CD4-positive, alpha-beta T cell treated with Interleukin-21 for 1 hour (primary cell): ENCODE data around the gene PRDM16.

Experiments used
- DNase-seq: peaks from one replicate; pipeline ENCODE4 v3.0.0-alpha.2; 2020

PRDM16 gene

DNA sequence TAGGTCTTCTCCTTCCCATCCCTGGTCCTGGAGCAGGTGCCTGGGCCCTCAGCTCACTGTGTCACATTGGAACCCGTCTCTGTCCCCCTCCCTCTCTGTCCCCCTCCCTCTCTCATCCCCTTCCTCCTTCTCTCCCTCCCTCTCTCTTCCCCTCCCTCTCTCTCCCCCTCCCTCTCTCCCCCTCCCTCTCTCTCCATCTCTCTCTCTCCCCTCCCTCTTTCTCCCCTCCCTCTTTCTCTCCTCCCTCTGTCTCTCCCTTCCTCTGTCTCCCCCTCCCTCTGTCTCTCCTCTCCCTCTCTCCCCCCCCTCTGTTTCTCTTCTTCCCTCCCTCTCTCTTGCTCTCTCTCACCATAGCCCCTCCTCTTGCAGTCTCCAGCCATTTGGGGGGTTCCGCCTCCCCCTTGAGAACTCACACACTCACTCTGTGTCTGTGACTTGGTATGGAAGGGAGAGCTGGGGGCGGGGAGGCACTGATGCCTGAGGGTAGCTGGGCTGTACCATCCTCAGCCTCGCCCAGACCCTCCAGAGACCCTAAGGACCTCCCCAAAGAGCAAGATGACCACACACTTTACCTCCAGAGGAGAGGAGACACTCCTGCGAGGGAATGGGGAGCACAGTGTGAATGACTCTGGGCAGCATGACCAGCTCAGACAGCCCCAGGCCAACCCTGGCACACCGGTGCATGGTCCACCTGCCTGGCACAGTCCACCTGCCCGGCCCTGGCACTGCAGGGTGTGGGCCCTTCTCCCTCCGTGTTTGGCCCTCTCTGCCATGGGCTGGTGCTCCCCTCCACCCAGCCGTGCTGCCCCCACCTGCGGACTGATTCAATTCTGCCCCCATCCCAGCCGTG is 282.7 kb downstream of the PRDM16 start:
- DNase-seq: no peak

DNA sequence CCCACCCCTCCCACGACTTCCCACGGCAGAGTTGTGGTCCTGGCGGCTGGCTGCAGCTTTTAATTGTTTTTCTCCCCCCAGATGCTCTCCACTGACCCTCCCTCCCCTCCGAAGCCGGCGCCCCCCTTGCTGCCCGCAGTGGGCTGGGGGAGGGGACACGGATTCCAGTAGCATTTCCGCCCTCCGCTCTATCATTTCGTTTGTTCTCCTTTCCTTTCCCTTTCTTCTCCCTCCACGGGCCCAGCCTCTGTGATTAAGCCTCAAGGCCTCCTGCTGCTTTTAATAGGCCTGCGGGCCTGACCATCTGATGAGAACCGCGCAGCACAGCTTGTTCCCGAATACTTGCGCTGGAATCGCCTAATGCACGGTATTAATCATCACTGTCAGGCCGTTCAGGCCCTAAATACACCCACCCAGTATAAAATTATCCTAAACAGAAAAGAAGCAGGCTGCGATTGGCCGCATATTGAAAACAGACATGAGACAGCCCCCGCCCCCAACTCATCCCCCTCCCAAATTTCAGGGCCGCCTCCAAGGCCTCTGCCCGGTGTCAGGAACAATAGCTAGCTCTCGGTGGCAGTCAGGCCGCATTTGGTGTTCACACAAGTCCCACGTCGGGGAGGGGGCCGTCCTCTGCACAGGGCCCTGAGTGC is 283.4 kb downstream of the PRDM16 start:
- no peak for DNase-seq

DNA sequence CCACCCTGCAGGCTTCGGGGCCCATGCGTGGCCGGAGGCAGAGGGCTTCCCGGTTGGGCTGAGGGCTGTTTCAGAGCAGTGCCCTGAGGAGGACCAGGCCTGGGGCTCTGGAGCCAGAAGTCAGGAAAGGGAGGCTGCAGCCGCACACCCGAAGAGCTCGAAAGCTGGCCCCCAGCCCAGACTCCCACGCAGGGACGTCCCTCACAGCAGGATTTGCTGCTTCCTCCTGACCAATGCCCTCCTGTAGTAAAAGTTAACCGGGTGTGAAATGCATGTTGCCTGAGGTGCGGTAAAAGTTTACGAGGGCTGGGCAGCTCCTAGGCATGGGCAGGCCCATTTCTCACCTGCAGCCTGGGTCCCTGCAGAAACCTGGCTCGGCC is 283.9 kb downstream of the PRDM16 start:
- no peak for DNase-seq

DNA sequence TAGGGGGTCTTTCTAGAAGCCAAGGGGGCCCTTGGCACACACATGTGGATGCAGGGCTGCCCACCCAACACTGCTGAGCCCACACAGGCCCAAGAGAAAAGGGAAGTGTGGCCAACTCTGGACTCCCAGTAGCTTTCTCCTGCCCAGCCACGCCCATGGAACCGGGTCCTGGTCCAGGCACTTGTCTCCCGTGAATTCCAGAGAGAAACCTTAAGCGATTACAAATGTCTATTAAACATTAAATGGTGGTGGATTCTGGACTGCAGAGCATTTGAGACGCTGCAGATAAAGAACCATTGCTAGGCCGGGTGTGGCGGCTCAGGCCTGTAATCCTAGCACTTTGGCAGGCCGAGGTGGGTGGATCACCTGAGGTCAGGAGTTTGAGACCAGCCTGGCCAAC is 284.9 kb downstream of the PRDM16 start:
- no peak for DNase-seq

DNA sequence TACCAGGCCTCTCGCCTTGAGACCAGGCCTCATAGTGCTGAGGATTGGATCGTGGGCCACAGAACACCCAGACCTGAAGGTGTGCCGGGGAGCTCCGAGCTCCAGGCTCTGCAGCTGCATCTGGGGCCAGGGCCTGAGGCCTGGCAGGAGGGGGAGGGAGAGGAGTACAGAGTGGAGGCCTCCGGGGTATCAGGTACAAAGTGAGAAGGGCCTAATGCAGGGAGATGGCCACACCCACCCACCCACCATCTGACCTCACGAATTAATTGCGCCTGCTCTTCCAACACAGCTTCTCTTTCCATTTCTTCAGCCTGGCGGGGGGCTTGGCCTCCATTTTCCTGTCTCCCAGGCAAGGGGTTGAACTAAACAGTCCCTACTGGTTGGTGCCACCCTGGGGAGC is 286.1 kb downstream of the PRDM16 start:
- no peak for DNase-seq

DNA sequence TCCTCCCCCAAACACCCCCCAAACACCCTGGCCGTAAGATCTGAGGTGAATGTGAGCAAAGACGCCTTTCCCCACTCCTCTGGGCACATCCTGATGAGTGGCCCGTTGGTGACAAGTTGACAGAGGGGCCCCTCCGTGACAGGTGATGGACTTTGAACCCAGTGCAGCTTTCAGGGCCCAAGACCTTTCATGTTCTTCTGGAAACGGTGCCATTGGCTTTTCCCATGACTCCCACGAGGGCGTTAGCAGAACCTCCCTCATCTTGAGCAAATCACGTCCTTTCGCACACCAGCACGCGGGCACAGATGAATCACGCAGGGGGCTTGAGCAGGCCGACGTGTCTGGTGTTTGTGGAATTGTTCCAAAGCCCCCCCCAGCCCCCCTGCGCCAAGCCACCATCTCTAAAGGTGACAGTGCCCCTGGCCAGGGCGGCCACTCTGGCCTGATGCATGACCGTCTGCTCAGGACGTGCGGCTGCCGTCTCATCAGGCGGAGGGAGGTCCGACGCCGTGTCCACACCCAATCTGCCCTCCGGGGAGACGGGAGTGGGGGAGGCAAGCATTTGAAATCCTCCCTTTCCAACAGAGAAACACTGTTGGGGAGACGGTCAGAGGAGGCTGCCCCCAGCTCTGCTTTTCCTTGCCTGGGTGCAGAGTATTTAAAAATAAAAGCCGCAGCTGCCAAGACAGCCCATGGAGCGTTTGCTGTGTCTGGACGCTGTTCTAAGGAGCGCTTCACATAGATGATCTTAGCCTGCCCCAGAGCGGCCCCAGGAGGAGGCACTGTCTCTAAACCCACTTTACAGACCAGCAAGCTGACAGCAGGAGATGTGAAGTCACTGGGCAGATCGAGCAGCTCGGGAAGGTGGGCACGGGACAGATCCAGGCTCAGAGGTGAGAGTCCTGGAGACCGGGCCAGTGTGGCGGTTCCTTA is 287.2 kb downstream of the PRDM16 start:
- no peak for DNase-seq

DNA sequence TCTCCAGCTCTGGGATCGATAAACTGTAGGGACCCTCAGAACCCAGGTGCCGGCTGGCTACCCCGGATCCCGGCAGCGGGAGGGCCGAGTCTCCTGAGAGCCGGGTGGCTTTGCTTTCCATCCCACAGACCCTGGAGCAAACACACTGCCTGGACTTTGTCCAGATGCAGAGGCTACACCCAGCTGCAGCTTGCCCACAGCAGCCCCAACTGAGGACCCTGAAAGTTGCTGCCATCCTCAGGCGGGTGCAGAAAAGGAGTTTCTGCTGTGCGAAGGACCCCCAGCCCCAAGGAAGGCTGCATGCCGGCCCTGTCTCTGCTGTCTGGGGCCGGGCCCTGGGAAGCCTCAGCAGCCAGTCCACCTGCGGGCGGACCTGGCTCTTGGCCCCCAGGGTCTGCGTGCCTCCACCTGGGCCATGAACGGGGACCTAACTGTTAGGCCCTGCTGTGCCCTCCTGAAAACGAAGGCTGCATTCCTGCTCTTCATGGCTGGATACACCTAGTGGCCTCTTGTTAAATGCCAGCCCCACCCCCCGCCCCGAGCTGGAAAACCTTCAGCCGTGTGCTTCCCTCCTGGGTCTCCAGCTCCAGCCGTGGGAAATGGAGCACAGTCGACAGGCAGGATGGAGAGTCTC is 287.9 kb downstream of the PRDM16 start:
- no peak for DNase-seq

DNA sequence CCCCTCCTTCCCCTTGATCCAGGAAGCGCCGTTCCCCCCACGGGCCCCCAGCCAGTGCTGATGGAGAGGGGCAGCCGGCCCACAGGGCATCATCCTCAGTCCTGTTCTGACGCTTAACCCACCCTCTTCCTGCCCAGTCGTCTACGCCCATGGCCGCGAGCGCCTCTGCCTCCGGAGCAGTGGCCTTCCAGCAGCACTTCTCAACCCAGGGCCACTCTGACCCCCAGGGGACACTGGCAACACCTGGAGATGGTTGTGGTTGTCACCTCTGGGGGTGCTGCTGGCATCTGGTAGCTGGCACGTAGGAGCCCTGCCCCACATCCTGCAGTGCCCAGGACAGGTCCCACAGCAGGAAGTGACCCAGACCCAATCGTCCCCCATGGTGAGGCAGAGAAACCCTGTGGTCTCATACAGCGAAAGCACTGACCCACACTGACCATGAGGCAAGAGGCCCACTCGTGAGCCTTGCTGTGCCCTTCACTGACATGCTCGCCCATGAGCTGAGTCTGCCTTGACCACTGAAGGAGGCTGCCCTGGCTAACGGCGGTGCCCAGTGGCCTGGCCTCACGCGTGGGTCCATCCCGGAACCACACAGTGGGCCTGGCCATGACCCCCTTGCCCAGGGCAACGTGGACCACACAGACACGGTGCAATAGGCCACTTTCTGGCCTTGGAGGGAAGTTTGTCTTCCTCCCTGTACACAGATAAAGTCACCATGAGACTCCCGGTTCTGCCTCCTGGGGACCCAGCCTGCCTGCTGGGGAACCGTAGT is 288.7 kb downstream of the PRDM16 start:
- DNase-seq: no peak

DNA sequence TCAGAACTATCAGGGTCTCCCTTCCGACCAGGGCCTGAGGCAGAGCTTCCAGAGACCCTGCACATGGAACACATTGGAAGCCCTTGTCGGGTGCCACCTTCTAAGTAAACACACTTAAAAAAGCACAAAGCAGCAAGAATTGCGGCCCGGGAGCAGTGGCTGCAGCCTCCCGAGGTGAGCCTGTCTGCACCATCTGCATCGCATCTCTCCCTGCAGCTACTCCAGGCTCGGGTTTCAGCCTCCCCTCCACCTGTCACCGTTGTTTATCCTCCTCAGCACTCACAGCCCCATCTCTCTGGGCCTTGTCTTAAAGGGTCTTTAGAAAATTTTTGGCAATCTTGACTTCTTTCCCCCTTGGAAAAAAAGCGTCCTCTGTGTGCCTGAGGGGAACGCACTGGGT is 290.3 kb downstream of the PRDM16 start:
- DNase-seq: no peak

DNA sequence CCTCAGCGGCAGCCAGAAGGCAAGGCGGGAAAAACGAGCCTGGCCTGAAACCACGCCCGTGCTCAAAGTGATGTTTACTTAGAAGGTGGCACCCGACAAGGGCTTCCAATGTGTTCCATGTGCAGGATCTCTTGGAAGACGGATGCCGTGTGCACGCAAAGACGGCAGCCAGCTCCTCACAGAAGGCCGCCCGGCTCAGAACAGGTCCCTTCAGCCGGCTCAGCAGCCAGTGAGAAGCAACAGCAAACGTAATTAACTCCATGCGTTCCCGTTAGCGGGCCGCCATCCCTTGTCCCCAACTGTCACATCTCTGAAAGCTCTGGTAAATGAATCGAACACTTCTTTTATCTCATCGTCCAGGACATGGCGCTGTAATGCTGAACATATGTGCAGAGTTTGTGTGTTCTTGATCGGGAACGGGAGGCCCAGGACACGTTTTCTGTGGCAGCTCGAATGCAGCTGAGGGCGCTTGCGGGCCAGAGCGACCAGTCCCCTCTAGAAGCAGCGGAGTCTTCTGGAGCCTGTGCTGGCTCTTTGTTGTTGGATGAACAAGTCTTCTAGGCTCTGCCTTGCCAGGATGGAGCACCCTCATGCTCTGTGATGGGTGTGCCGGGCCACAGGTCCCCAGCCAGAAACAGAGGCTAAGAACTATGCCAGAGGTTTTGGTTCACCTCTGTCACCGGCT is 290.9 kb downstream of the PRDM16 start:
- DNase-seq: no peak

DNA sequence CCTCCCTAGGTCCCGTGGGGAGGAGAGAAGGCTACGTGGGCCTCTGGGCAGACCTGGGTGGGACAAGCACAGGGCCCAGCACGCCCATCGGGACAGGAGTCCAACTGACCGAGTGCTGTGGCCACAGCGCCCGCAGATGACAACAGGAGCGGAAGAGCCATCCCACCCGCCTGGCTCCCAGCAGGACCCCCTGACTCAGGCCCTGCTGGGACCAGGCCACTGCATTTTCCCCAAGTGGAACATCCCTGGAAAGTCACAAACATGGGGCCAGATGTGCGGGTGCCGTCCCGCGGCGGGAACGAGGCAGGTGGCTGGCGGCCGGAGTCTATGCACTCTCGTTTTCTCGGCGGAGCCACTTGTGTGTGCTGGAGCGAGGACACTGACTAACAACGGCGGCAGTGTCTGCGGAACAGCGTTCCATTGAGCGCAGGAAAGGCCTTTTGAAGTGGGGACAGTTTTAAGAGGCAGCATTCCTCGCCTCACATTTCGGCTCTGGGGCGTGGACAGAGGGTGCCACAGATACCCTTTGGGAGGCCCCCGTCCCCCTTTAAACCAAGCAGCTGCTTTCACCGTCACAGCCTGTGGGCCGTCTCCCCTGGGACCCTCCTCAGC is 291.7 kb downstream of the PRDM16 start:
- DNase-seq: no peak

DNA sequence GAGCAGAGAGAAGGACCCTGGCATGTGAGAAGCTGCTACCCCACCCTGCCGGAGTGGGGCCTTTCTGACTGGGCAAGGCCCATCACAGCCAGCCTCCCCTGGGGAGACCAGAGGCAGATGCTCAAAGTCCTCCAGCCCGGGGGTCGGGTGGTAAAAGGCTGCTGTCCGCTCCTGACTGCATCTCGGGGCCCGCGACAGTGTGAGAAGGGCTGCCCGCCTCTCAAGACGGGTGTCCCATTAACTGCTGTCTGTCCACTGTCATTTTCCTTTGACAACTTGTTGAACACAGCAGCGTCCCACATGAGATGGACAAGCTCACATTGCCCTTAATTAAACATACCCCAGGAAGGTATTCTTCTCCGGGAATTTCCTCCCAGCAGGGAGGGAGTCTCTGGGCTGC is 294.0 kb downstream of the PRDM16 start:
- DNase-seq: no peak

DNA sequence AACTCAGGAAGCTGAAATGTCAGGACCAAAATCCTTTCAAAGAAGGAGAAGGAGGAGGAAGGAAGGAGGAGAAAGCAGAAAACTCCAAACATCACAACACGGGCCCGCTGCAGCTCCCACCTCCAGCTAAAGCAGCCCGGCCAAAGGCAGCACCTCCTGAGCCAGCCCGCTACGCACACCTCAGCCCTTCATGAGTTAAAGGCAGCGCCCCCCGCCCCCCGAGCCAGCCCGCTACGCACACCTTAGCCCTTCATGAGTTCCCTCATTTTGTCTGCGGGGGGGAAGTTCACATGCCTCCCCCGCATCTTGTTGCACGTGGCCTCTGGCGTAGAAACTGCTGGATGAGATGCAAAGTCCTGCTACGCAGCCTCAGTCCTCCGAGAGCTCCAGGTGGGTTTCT is 294.8 kb downstream of the PRDM16 start:
- no peak for DNase-seq

DNA sequence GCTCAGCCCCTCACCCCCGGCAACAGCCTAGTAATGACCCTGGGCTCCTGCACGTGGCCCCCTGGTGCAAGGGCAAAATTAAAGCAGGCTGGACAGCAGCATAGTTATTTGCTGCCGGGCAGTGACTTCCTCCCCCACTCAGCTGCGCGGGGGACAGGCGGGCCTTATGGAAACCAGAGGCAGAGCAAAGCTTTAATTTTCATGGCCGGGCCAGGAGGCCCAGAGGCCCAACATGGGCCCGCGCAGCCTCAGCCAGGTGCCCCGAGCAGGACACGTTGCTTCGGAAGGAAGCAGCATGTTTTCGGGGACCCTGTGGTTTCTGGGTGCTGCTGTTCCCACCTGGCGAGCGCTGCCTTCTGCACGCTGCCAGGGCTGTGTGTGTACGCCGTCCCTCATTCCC is 295.5 kb downstream of the PRDM16 start:
- DNase-seq: no peak

DNA sequence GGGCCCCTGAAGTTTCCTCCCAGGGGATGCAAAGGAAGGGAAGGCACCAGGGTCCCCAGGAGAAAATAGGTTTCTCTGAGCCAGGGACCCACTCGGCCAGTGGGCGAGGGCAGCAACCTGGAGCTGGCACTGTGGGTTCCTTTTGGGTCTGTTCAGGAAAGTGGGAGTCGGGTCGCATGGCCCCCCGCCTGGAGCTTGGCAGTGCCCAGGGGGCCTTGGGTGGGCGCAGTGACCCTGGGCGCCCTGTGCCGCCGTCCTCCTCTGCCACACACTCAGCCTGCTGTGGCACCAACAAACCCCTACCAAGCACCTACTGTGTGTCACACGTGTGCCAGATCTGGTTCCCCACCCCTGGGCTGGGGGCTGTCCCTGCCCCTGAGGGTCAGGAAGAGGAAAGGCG is 296.0 kb downstream of the PRDM16 start:
- no peak for DNase-seq

DNA sequence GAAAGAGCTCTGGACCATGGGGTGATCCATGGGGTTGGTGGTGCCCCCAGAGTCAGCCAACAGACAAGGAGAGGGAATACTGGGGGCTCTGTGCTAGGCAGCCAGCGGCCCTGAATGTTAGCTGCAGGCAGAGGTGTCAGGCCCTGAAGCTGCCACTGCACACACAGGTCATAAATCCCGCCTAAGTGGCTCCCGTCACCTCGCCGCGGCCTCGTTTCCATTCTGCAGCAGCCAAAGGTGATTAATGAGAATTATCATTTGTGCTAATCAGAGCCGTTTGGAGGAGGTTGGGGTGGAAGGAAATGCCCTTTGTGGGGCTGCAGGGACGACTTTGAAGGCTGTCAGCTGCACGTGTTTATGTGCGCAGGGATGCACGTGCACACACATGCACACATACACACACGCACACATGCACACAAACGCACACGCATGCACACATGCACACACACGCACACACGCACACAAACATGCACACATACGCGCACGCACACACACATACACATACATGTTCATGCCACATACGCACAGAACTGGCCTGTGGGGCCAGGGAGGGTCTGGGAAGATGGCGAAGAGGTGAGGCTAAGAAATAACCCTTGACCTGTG is 296.6 kb downstream of the PRDM16 start:
- DNase-seq: no peak

DNA sequence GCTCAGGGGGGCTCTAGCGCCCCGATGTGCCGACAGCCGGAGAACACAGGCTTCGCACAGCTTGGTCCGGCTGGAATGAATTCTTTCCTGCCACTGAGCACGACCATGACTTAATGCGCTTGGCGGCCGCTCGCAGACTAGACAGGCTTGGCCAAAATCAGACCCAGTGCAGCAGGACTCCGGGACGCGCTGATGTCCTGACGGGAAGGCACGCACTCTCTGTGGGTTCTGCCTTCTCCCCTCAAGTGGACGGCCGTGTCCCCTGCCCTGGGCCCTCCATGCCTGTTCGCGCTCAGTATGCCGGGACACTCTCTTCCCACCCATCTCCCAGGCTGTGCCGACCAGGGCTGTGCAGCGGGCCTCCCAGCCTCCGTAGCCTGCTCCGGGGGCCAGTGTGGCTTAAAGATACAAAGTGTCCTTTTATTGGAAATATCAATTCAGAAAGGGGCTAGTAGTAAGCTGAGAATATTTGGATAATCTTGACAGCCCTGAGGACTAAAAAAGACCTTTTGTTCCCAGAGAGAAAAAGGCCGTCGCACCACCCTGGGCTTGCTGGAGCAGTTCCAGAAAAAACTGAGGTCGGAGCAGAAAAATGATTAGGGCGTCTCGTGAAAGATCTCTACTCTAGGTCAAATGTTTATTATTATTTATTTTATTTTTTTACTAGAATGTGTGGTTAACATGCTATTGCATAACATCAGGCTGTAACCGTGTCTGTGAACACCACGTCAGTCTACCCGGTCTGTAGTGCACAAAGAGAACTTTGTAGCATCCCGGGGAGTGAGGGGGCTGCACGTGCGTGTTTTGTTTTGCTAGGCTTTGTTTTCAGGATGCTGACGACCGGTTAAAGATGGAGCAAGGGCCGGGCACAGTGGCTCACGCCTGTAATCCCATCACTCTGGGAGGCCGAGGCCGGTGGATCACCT is 297.4 kb downstream of the PRDM16 start:
- DNase-seq: no peak

DNA sequence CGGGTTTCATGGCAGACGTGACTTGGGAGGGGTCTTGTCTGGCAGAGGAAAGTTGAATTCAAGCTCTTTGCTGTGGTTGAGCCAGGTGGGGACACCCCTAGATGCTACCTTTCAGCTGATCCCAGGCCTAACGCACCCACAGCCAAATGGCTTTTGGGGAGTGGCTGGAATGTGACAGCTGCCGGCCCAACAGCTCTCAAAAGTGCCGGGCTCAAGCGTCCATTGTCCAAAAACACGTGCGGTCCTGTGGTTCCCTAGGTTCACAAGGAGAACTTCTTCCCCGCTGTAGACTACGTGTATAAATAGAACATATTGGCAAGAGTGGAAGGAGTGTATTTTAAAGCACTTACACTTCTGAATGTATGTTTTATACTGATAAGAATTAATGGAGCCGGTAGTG is 298.4 kb downstream of the PRDM16 start:
- DNase-seq: no peak

DNA sequence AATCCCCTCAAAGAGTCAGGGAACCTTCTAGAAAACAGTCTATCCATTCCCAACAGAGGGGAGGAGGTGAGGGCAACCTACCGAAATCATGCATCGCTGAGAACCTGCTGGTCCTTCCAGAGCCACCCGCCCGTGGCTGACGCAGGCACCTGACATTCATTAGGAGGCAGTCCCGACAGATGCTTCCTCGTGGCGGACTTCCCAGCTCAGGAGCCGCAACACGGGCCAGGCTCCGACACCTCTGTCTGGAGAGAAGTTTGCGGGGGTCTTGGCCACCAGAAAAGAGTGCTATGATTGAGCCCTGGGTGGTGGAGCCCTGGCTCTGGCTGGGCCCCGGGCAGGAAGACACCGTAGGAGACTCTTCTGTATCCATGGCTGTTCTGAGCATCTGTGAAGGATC is 299.1 kb downstream of the PRDM16 start:
- DNase-seq: no peak
